Measurements from ENCODE around the gene HES7.

The HES7 gene

DNA sequence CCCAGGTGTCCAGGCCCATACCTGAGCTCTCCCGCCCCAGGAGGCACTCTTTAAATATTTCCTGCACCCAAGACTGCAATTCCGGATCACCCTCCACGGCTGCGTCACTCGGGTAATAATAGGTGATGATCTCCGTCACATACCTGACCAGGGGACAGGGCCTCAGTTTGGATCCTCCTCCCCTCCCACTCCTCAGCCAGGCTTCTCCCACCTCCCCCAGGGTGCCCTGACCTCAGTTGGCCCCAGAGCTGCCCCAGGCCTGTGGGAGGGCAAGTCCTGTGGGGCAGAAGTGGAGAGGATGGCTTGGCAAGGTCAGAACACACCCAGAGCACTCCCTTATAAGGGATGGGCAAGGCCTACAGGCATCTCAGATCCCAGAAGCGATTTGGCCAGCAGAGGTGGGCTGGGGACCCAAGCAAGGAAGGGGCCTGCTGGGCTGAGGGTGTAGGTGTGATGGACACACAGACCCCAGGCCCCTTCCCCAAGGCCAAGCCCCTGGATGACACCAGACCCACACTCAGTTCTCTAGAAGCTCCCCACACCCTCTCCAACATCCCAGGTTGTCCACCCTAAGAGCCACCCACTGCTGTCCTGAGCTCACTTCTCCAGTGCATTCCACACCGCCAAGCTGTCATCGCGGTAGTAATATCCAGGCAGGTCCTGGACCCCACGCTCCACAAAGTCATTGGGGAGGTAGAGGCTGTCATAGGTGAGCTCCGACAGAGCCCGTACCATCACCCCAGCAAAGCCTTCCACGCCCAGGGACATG, 48.1 kb downstream of the HES7 start:
- FAIRE-seq (no peak), DNase-seq (ENCODE audit: low spot score) (no peak)

DNA sequence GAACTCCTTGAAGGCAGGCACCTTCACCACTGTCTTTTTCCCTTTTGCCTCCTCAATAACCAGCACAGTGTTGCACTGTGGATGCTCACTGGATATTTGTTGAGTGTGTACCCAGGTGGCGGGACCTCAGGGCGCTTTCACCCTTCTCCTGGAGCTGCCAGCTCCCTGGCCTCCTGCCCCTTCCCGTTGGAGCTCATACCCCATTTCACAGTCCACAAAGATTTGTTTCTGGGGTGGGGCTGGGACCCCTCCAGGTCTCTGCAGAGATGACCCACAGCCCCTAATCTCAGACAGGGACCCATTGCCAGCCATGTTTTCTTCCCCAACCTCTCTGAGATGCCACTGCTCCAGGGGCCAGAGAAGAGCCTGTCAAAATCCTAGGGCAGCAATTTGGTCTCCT, 48.8 kb downstream of the HES7 start:
- DNase-seq (ENCODE audit: low spot score) (no peak), FAIRE-seq (no peak)

DNA sequence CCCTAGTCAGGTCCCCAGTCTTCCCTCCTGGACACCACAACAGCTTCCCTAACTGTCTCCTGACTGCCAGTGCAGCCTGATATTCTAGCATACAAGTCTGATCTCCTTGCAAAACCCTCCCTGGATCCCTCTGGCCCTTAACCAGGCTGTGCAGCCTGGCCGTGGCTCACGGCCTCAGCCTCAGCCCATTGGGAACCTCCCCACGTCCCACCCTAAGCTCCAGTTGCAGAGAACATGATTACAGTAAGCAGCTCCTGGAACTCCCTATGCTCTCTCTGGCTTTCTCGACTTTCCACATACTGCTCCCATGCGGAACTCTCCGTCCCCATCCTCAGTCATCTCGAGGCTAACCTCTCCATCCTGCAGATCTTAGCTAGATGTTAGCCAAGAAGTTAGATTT, 49.4 kb downstream of the HES7 start:
- DNase-seq (ENCODE audit: low spot score) (no peak), FAIRE-seq (no peak)

DNA sequence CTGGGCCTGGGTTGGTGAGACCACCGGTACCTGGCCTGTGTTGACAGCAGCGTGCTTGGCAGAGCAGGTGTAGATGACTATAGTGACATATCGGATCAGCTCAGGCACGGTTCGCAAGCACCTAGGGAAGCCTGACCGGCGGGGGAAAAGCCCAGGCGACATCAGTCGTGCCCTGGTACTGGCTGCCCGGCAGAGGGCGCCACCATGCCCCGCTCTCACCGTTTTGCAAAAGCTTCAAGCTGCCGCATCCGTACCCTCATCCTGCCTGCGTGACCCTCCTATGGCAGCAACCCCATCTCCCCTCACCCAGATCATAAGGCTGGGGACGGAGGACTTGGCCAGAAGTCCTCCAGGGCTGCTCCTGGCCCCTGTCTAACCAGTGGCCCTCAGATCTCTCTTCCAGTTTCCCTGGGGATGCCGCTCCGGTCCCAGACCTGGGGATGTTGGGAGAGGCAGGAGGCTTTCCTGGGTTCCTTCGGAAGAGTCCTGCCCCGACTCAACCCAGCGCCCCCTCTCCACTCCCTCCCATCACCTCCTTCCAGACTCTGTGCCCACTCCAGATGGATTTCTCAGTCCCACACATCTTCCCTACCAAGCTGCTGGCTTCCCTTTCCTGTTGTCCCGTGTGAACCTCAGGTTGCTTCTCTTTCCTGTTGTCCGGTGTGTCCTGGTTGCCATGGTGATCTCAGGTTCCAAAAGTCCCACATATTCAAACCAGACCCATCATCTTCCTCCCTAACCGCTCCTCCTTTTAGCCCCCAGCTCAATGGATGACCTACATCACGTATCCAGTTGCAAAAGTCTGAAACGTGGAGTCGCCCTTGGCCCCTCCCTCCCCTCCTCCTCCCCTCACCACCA, 50.0 kb downstream of the HES7 start:
- FAIRE-seq (no peak), DNase-seq (ENCODE audit: low spot score) (peak; percentile 28)

DNA sequence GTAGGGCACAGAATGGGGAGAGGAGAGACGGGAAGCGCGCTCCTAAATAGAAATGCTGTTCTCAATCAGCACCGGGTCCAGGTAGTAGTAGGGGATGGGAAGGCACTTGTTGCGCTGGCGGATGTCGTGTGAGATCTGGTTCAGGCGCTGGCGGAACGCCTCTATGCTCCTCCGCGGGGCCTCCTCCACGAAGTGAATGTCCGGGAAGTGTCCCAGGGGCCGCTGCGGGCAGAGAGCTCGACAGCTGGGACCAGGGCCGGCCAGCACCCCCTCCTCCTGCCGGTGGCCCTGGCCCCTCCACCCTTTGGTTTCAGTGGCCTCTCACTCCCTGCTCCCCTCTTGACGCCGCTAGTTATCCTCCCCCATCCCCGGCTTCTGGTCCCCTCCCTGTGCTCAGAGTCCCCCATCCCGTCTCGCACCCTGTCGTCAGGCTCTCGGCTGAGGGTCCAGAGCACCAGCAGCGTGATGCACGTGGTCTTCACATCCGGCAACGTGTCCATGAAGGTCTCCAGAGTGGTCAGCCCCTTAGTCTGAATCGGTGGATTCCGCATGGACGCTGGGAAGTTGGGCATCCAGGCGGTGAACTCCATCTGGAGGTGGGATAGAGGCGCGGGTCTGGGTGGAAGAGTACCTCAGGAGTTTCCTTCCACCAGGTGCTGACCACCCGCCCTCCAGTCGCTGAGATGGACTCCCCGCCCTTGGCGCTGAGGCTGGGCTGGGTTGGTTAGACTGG, 51.0 kb downstream of the HES7 start:
- DNase-seq (ENCODE audit: low spot score) (no peak), FAIRE-seq (no peak)

DNA sequence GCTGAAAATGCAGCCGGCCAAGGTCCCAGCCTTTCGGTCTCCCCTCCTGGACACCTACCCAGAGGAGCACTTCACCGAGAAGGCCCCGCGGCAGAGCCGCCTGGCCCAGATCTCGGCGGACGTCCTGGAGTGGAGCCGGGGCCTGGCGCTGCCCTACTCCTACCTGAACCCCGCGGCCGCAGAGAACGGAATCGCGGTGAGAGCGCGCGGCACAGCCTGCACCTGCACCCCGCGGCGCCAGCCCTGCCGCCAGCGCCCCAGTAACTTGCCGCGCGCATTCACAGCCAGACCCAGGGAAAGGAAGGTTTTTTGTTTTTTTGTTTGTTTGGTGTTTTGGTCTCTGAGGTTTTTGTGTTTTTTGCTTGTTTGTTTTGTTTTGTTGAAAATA, 51.6 kb downstream of the HES7 start:
- no peak for DNase-seq (ENCODE audit: low spot score)
- no peak for FAIRE-seq

DNA sequence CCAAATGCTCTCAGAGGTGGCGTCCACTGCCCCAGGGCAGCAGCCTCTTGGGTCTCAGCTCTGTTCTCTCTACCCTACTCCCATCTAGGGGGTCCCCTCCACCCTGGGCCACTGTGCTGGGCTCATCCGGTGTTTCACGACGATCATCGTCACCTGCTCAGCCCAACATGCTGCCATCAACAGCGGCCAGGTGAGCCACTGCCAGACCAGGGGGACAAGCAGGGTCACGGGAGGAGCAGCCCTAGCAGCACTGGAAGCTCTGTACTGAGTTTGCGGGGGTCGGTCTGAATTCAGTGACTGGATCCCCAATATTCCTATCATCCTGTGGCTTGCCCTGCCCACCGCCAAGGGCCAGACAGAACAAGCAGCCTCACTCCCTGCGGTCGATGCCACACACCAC, 52.4 kb downstream of the HES7 start:
- FAIRE-seq = no peak

More for the DNA sequence above, 52.4 kb downstream of the HES7 start:
- DNase-seq (ENCODE audit: low spot score) = no peak

Measured in RCC 7860 (cell line).